CD4-positive, alpha-beta T cell treated with Interleukin-4 for 1 hour (primary cell): ENCODE data around the gene MCTP2.
"Not testable (repeated sequence)": the region's sequence is repeated elsewhere in the genome, so short reads cannot be mapped to it uniquely, and the experiment has no call there.

ENCODE experiments used
- DNase-seq, 2 donors: peaks; one replicate each; pipeline ENCODE4 v3.0.0-alpha.2; 2020 to 2022

Gene MCTP2

GRCh38 chr15:94235646-94236045 is 4.3 kb downstream of the MCTP2 start:
- no peak for DNase-seq

GRCh38 chr15:94236608-94237007 is 5.2 kb downstream of the MCTP2 start:
- DNase-seq, result no peak

- DNase-seq, result no peak
Measured at GRCh38 chr15:94237903-94238302, 6.5 kb downstream of the MCTP2 start.

GRCh38 chr15:94238539-94239118 is 7.3 kb downstream of the MCTP2 start:
- peak; percentile 17 to 40 for DNase-seq

- DNase-seq, result no peak
Measured at GRCh38 chr15:94239474-94239873, 8.1 kb downstream of the MCTP2 start.

- DNase-seq, result no peak
Measured at GRCh38 chr15:94240480-94240879, 9.1 kb downstream of the MCTP2 start.

- no peak for DNase-seq
Measured at GRCh38 chr15:94242257-94242656, 10.9 kb downstream of the MCTP2 start.

GRCh38 chr15:94243003-94243402 is 11.6 kb downstream of the MCTP2 start:
- DNase-seq, result not testable (repeated sequence)

GRCh38 chr15:94243418-94243817 is 12.1 kb downstream of the MCTP2 start:
- no peak for DNase-seq

GRCh38 chr15:94246016-94246415 is 14.7 kb downstream of the MCTP2 start:
- no peak for DNase-seq

- no peak for DNase-seq
Measured at GRCh38 chr15:94247789-94248638, 16.7 kb downstream of the MCTP2 start.

GRCh38 chr15:94250801-94251200 is 19.4 kb downstream of the MCTP2 start:
- no peak for DNase-seq

- no peak for DNase-seq
Measured at GRCh38 chr15:94252223-94252766, 20.9 kb downstream of the MCTP2 start.

GRCh38 chr15:94252906-94253491 is 21.6 kb downstream of the MCTP2 start:
- DNase-seq, result no peak

GRCh38 chr15:94253742-94254141 is 22.4 kb downstream of the MCTP2 start:
- DNase-seq, result peak in 1 of 2 donors; percentile 19

GRCh38 chr15:94255540-94255939 is 24.2 kb downstream of the MCTP2 start:
- DNase-seq, result no peak

- DNase-seq, result no peak
Measured at GRCh38 chr15:94256511-94256910, 25.1 kb downstream of the MCTP2 start.

GRCh38 chr15:94257776-94258175 is 26.4 kb downstream of the MCTP2 start:
- DNase-seq, result not testable (repeated sequence)

- peak in 1 of 2 donors; percentile 42 for DNase-seq
Measured at GRCh38 chr15:94258246-94258645, 26.9 kb downstream of the MCTP2 start.

GRCh38 chr15:94259121-94259751 is 27.9 kb downstream of the MCTP2 start:
- DNase-seq, result no peak

- no peak for DNase-seq
Measured at GRCh38 chr15:94259863-94260262, 28.5 kb downstream of the MCTP2 start.

- no peak for DNase-seq
Measured at GRCh38 chr15:94262201-94262600, 30.8 kb downstream of the MCTP2 start.
